GM23338 (cell line): ENCODE measurements around the gene SORBS2. TPM values are rescaled to one million over a fixed set of nuclear protein-coding genes. Genes with fewer than 3 reads are reported as not detected.

Experiments used
- ATAC-seq: fragments of 200-7000 bp; cut with Tn5 transposase; 3 replicates; pipeline ENCODE4 v1.9.1; 2020
- DNase-seq: peaks from one replicate; pipeline ENCODE4 v3.0.0-alpha.2; 2015; ENCODE audit warnings: low spot score
- H2AFZ ChIP-seq: fragments of 200-600 bp; sonication (generic); 2 replicates; pipeline ENCODE4 v1.8.0; 2016; ENCODE audit warnings: antibody characterized with exemption, mild to moderate bottlenecking, moderate library complexity
- H3F3A ChIP-seq: fragments of 200-600 bp; sonication (generic); replicated peaks from 2 replicates; pipeline ENCODE4 v1.8.0; 2017; ENCODE audit warnings: antibody characterized with exemption, mixed run types, low read depth
- H3K27ac ChIP-seq: fragments of 200-600 bp; sonication (generic); 2 replicates; pipeline ENCODE4 v1.6.1; 2016; ENCODE audit warnings: low read depth
- H3K27me3 ChIP-seq: fragments of 200-600 bp; sonication (generic); 2 replicates; pipeline ENCODE4 v1.8.0; 2016; ENCODE audit warnings: mild to moderate bottlenecking, mixed run types, moderate library complexity; ENCODE audit not compliant: insufficient read depth
- H3K36me3 ChIP-seq: fragments of 200-600 bp; sonication (generic); 2 replicates; pipeline ENCODE4 v1.8.0; 2016; ENCODE audit warnings: mild to moderate bottlenecking; ENCODE audit not compliant: insufficient read depth
- H3K4me1 ChIP-seq: fragments of 200-600 bp; sonication (generic); 2 replicates; pipeline ENCODE4 v1.8.0; 2016; ENCODE audit warnings: mild to moderate bottlenecking, moderate library complexity; ENCODE audit not compliant: insufficient read depth
- H3K4me2 ChIP-seq: fragments of 200-600 bp; sonication (generic); 2 replicates; pipeline ENCODE4 v1.7.1; 2017; ENCODE audit warnings: mixed run types
- H3K4me3 ChIP-seq: fragments of 200-600 bp; sonication (generic); 2 replicates; pipeline ENCODE4 v1.6.1; 2016; ENCODE audit warnings: mixed run types
- H3K79me2 ChIP-seq: fragments of 200-600 bp; sonication (generic); replicated peaks from 2 replicates; pipeline ENCODE4 v1.8.0; 2017; ENCODE audit warnings: mild to moderate bottlenecking; ENCODE audit not compliant: insufficient read depth
- H3K9me2 ChIP-seq: fragments of 200-600 bp; sonication (generic); 2 replicates; pipeline ENCODE4 v1.8.0; 2017; ENCODE audit not compliant: insufficient read depth
- H4K20me1 ChIP-seq: fragments of 200-600 bp; sonication (generic); replicated peaks from 2 replicates; pipeline ENCODE4 v1.8.0; 2017; ENCODE audit warnings: mild to moderate bottlenecking; ENCODE audit not compliant: insufficient read depth
- H3K27ac Mint-ChIP-seq: 2 replicates; pipeline ENCODE4 v1.8.0; 2020; ENCODE audit warnings: inconsistent platforms, mild to moderate bottlenecking, moderate library complexity, mixed read lengths
- H3K27me3 Mint-ChIP-seq: 3 replicates; pipeline ENCODE4 v1.8.0; 2022; ENCODE audit warnings: low read depth, mild to moderate bottlenecking, moderate library complexity, mixed read lengths, inconsistent platforms; ENCODE audit not compliant: insufficient read depth, poor library complexity
- H3K36me3 Mint-ChIP-seq: 3 replicates; pipeline ENCODE4 v1.8.0; 2021; ENCODE audit warnings: low read depth, mild to moderate bottlenecking, inconsistent platforms, moderate library complexity, mixed read lengths
- H3K4me1 Mint-ChIP-seq: 3 replicates; pipeline ENCODE4 v1.8.0; 2020; ENCODE audit warnings: mild to moderate bottlenecking, inconsistent platforms, mixed read lengths
- H3K4me3 Mint-ChIP-seq: 3 replicates; pipeline ENCODE4 v1.8.0; 2021; ENCODE audit warnings: moderate library complexity, mild to moderate bottlenecking, inconsistent platforms, mixed read lengths
- H3K9me3 Mint-ChIP-seq: 3 replicates; pipeline ENCODE4 v1.8.0; 2020; ENCODE audit warnings: moderate library complexity, mild to moderate bottlenecking, inconsistent platforms, mixed read lengths
- CREB1 ChIP-seq: fragments of 250-450 bp; sonication (Bioruptor Pico); IDR thresholded peaks from 2 replicates; pipeline ENCODE4 v1.5.0; 2020; ENCODE audit warnings: low read depth, mild to moderate bottlenecking, moderate library complexity
- EZH2 ChIP-seq: fragments of 200-600 bp; sonication (generic); IDR thresholded peaks from one replicate; pipeline ENCODE4 v1.8.0; 2017; ENCODE audit warnings: antibody characterized with exemption, mild to moderate bottlenecking, low read depth; ENCODE audit not compliant: unreplicated experiment
- EZH2phosphoT487 ChIP-seq: fragments of 200-600 bp; sonication (generic); IDR thresholded peaks from one replicate; pipeline ENCODE4 v1.8.1; 2018; ENCODE audit warnings: antibody characterized with exemption; ENCODE audit not compliant: unreplicated experiment
- JUNB ChIP-seq: IDR thresholded peaks from one replicate; pipeline ENCODE4 v1.6.1; 2016; ENCODE audit warnings: antibody characterized with exemption; ENCODE audit not compliant: unreplicated experiment
- NANOG ChIP-seq: IDR thresholded peaks from 2 replicates; pipeline ENCODE4 v1.6.1; 2016; ENCODE audit warnings: antibody characterized with exemption, borderline replicate concordance
- POLR2AphosphoS5 ChIP-seq: IDR thresholded peaks from 2 replicates; pipeline ENCODE4 v1.6.1; 2016; ENCODE audit warnings: antibody characterized with exemption, low read depth
- STAT1 ChIP-seq: IDR thresholded peaks from one replicate; pipeline ENCODE4 v1.6.1; 2016; ENCODE audit warnings: antibody characterized with exemption; ENCODE audit not compliant: unreplicated experiment
- ZNF114 ChIP-seq: fragments of 250-450 bp; sonication (Bioruptor Pico); IDR thresholded peaks from 2 replicates; pipeline ENCODE4 v1.5.0; 2020; ENCODE audit warnings: mild to moderate bottlenecking, moderate library complexity
- ZNF331 ChIP-seq: fragments of 250-450 bp; sonication (Bioruptor Pico); IDR thresholded peaks from 2 replicates; pipeline ENCODE4 v1.5.0; 2020; ENCODE audit warnings: low read depth, mild to moderate bottlenecking, moderate library complexity
- polyA plus RNA-seq: library from polyadenylated mRNA; unstranded; fragments of >200 nt; fragmentation: Nextera tagmentation; extraction: Ambion mirVana; gene quantifications from 2 replicates; pipeline ENCODE4 v1.2.1, GENCODE V29; 2016
- total RNA-seq: library from RNA; depleted of rRNA; stranded (reverse); fragments of >200 nt; shearing (Covaris generic); gene quantifications from 2 replicates; pipeline ENCODE4 v1.2.3, GENCODE V29; 2014
- TF ChIP-seq, protein P1 (sequence below): fragments of 250-450 bp; sonication (Bioruptor Pico); IDR thresholded peaks from 2 replicates; pipeline ENCODE4 v1.5.0; 2020; ENCODE audit warnings: mild to moderate bottlenecking, moderate library complexity
- TF ChIP-seq, protein P2 (sequence below), 2 experiments: fragments of 200-600 bp in 1 of 2; sonication (generic) in 1 of 2; conservative IDR thresholded peaks; 2 replicates each; pipeline versions ENCODE4 v1.5.1 to v1.6.1; 2016 to 2017; ENCODE audit warnings: antibody characterized with exemption in 2 of 2, low read depth in 2 of 2, mild to moderate bottlenecking in 2 of 2, moderate library complexity in 1 of 2
- TF ChIP-seq, protein P3 (sequence below): IDR thresholded peaks from one replicate; pipeline ENCODE4 v1.6.1; 2018; ENCODE audit warnings: antibody characterized with exemption; ENCODE audit not compliant: unreplicated experiment
- TF ChIP-seq, protein P4 (sequence below): IDR thresholded peaks from 2 replicates; pipeline ENCODE4 v1.6.1; 2016; ENCODE audit warnings: antibody characterized with exemption

SORBS2 gene
- total and polyA plus RNA-seq, 2 experiments from 2014 or later: 17.8 to 27.6 TPM

DNA sequence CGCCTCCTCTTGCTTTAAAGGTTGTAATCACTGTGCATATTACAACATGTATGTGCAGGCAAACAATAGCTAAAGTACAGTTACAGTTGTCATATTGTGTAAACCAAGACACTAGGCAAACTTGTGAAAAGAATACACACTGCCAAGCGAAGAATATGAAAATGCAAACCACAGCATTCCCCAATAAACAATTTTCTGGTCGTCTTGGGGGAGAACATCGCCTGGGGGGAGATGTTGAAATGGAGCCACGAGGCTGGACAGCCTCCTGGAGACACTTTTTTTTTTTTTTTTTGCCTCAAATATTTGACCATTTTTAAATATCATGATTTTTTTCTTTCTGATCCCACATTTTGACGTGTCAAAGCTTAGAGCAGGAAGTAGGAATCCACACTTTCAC lies 225.0 kb downstream of the SORBS2 start:
- Mint-ChIP-seq H3K4me3 (peak overlapping the region; percentile 68), H3K4me1 (peaks cover 60% of the 10 kb centered on the region), H3K36me3 (no peaks in the 10 kb centered on the region), H3K27ac (no peak overlapping the region), H3K9me3 (no peaks in the 10 kb centered on the region; the same call in 2 of the 3 replicates), H3K27me3 (peaks cover 19% of the 10 kb centered on the region)
- H4K20me1 ChIP-seq: no peaks in the 10 kb centered on the region
- peak overlapping the region; percentile 70 for H3K4me2 ChIP-seq
- peaks cover 50% of the 10 kb centered on the region for H3K4me1 ChIP-seq
- H3K27me3 ChIP-seq: peaks cover 29% of the 10 kb centered on the region
- H2AFZ ChIP-seq: no peak overlapping the region
- H3K36me3 ChIP-seq: no peaks in the 10 kb centered on the region
- H3K4me3 ChIP-seq: peak overlapping the region; percentile 42
- TF ChIP-seq NANOG (no peak), ZNF331 (CRISPR knock-in tag) (no peak), EZH2phosphoT487 (no peak), STAT1 (no peak), POLR2AphosphoS5 (no peak), JUNB (no peak), ZNF114 (CRISPR knock-in tag) (no peak), CREB1 (CRISPR knock-in tag) (no peak), EZH2 (no peak)
- TF ChIP-seq, protein P1, sequence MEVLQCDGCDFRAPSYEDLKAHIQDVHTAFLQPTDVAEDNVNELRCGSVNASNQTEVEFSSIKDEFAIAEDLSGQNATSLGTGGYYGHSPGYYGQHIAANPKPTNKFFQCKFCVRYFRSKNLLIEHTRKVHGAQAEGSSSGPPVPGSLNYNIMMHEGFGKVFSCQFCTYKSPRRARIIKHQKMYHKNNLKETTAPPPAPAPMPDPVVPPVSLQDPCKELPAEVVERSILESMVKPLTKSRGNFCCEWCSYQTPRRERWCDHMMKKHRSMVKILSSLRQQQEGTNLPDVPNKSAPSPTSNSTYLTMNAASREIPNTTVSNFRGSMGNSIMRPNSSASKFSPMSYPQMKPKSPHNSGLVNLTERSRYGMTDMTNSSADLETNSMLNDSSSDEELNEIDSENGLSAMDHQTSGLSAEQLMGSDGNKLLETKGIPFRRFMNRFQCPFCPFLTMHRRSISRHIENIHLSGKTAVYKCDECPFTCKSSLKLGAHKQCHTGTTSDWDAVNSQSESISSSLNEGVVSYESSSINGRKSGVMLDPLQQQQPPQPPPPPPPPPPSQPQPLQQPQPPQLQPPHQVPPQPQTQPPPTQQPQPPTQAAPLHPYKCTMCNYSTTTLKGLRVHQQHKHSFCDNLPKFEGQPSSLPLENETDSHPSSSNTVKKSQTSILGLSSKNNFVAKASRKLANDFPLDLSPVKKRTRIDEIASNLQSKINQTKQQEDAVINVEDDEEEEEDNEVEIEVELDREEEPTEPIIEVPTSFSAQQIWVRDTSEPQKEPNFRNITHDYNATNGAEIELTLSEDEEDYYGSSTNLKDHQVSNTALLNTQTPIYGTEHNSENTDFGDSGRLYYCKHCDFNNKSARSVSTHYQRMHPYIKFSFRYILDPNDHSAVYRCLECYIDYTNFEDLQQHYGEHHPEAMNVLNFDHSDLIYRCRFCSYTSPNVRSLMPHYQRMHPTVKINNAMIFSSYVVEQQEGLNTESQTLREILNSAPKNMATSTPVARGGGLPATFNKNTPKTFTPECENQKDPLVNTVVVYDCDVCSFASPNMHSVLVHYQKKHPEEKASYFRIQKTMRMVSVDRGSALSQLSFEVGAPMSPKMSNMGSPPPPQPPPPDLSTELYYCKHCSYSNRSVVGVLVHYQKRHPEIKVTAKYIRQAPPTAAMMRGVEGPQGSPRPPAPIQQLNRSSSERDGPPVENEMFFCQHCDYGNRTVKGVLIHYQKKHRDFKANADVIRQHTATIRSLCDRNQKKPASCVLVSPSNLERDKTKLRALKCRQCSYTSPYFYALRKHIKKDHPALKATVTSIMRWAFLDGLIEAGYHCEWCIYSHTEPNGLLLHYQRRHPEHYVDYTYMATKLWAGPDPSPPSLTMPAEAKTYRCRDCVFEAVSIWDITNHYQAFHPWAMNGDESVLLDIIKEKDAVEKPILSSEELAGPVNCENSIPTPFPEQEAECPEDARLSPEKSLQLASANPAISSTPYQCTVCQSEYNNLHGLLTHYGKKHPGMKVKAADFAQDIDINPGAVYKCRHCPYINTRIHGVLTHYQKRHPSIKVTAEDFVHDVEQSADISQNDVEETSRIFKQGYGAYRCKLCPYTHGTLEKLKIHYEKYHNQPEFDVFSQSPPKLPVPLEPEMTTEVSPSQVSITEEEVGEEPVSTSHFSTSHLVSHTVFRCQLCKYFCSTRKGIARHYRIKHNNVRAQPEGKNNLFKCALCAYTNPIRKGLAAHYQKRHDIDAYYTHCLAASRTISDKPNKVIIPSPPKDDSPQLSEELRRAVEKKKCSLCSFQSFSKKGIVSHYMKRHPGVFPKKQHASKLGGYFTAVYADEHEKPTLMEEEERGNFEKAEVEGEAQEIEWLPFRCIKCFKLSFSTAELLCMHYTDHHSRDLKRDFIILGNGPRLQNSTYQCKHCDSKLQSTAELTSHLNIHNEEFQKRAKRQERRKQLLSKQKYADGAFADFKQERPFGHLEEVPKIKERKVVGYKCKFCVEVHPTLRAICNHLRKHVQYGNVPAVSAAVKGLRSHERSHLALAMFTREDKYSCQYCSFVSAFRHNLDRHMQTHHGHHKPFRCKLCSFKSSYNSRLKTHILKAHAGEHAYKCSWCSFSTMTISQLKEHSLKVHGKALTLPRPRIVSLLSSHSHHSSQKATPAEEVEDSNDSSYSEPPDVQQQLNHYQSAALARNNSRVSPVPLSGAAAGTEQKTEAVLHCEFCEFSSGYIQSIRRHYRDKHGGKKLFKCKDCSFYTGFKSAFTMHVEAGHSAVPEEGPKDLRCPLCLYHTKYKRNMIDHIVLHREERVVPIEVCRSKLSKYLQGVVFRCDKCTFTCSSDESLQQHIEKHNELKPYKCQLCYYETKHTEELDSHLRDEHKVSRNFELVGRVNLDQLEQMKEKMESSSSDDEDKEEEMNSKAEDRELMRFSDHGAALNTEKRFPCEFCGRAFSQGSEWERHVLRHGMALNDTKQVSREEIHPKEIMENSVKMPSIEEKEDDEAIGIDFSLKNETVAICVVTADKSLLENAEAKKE (CRISPR knock-in tag): no peak
- TF ChIP-seq, protein P2, sequence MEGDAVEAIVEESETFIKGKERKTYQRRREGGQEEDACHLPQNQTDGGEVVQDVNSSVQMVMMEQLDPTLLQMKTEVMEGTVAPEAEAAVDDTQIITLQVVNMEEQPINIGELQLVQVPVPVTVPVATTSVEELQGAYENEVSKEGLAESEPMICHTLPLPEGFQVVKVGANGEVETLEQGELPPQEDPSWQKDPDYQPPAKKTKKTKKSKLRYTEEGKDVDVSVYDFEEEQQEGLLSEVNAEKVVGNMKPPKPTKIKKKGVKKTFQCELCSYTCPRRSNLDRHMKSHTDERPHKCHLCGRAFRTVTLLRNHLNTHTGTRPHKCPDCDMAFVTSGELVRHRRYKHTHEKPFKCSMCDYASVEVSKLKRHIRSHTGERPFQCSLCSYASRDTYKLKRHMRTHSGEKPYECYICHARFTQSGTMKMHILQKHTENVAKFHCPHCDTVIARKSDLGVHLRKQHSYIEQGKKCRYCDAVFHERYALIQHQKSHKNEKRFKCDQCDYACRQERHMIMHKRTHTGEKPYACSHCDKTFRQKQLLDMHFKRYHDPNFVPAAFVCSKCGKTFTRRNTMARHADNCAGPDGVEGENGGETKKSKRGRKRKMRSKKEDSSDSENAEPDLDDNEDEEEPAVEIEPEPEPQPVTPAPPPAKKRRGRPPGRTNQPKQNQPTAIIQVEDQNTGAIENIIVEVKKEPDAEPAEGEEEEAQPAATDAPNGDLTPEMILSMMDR (conservative IDR thresholded peaks at IDR 0.05; ENCODE audit: low read depth in 2 of 2): no peak
- TF ChIP-seq, protein P3, sequence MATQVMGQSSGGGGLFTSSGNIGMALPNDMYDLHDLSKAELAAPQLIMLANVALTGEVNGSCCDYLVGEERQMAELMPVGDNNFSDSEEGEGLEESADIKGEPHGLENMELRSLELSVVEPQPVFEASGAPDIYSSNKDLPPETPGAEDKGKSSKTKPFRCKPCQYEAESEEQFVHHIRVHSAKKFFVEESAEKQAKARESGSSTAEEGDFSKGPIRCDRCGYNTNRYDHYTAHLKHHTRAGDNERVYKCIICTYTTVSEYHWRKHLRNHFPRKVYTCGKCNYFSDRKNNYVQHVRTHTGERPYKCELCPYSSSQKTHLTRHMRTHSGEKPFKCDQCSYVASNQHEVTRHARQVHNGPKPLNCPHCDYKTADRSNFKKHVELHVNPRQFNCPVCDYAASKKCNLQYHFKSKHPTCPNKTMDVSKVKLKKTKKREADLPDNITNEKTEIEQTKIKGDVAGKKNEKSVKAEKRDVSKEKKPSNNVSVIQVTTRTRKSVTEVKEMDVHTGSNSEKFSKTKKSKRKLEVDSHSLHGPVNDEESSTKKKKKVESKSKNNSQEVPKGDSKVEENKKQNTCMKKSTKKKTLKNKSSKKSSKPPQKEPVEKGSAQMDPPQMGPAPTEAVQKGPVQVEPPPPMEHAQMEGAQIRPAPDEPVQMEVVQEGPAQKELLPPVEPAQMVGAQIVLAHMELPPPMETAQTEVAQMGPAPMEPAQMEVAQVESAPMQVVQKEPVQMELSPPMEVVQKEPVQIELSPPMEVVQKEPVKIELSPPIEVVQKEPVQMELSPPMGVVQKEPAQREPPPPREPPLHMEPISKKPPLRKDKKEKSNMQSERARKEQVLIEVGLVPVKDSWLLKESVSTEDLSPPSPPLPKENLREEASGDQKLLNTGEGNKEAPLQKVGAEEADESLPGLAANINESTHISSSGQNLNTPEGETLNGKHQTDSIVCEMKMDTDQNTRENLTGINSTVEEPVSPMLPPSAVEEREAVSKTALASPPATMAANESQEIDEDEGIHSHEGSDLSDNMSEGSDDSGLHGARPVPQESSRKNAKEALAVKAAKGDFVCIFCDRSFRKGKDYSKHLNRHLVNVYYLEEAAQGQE: no peak
- TF ChIP-seq, protein P4, sequence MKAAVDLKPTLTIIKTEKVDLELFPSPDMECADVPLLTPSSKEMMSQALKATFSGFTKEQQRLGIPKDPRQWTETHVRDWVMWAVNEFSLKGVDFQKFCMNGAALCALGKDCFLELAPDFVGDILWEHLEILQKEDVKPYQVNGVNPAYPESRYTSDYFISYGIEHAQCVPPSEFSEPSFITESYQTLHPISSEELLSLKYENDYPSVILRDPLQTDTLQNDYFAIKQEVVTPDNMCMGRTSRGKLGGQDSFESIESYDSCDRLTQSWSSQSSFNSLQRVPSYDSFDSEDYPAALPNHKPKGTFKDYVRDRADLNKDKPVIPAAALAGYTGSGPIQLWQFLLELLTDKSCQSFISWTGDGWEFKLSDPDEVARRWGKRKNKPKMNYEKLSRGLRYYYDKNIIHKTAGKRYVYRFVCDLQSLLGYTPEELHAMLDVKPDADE: no peak
- peak overlapping the region; percentile 23; the same call in 1 of the 2 replicates for H3K27ac ChIP-seq
- ATAC-seq: no peak
- no peaks in the 10 kb centered on the region for H3K79me2 ChIP-seq
- no peak for DNase-seq
- no peaks in the 10 kb centered on the region for H3K9me2 ChIP-seq
- peaks cover 7% of the 10 kb centered on the region; the same call in 1 of the 2 replicates for H3F3A ChIP-seq
